HG03354 (cell line): Measurements from ENCODE around the gene GSTT4.
"Not testable (repeated sequence)": the region's sequence is repeated elsewhere in the genome, so short reads cannot be mapped to it uniquely, and the experiment has no call there.

Experiments
- ATAC-seq: cut with Tn5 transposase; IDR thresholded peaks from one replicate; pipeline ENCODE4 v1.9.1; 2021; ENCODE audit warnings: mild to moderate bottlenecking; ENCODE audit not compliant: unreplicated experiment, poor library complexity, severe bottlenecking

The GSTT4 gene

DNA sequence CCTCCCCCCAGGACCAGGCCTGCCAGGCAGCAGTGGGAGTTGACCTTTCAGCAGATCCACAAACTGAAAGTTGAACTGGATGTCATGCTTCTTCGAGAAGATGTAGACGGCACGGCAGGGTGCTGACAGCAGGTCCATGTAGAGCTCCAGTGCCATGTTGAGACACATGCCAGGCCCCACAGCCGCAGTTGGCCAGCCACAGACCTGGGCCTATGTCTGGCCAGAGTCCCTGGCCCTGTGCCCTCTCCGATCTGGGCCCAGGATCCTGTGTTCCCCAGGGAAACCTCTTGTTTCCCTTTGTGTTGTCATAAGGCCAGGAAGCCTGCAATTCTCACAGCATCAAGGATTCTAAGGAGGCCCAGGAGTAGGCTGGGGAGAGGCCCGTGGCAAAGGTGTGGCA, at the start of gene GSTT4:
Gene GSTT4, minus strand, starts transcription at position 253 of the 400 bp plus-strand sequence. Its CDS starts 97 bp downstream, at position 156.
- no peak for ATAC-seq

DNA sequence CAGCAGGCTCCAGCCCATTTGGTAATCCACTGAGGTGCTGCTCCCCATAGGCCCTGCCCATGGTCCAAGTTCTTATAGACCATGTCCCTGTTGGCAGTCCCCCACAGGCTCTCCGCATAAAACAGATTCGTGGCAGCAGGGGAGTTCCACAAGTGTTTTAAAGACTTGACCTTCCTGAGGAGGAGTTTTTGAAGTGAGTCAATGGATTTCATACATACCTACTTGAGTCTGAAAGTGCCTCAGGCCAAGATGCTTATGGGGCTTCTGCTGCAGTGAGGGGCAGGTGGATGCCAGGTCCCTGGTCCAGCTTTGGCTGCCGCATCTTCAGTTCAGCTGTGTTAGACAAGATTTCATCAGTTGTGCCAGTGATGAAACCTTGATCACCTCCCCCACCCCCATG, 49.1 kb upstream of the GSTT4 start:
- ATAC-seq = no peak

DNA sequence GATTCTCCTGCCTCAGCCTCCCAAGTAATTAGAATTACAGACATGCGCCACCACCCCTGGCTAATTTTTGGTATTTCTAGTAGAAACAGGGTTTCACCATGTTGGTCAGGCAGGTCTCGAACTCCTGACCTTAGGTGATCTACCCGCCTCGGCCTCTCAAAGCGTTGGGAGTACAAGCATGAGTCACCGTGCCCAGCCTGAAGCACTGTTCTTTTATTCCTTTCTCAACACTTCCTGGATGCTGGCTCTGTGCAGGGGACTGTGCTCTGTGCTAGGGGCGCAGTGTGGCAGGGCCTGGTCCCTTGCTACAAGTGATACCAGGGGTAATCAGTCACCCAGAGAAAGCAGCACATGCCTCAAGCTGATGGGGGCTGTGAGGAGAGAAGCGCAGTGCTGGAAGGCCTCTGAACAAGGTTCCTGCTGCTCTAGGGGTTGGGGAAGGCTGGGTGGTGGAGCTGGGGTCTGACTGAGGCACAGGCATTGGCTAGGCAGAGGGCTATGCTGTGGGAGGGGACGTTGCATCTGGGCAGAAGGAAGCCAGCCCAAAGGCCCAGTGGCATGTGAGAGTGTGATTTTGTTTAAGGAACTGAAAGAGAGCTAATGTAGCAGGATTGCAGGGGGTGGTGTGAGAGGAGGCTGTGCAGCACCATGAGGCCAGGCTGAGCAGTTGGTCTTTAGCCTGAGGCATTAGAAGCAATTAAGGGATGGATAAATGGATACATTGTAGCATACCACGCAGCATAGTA, 48.4 kb upstream of the GSTT4 start:
- ATAC-seq = no peak

DNA sequence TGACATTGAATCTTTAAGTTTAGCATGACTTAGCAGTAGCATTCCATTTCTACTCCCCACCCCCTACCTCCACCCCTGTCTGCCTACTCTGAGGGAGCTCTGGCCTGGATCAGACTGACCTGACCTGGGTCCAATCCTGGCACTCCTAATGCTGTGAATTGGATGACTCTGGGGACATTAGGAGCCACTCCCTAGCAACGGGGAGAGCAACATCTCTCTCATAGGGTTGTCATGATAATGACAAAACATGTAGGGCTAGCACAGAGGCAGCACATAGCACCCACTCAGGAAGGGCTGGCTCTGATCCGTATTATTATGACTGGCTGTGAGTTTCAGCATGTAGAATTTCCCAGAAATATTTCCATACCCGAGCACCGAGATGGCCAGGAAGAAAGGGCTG, 46.3 kb upstream of the GSTT4 start:
- ATAC-seq = no peak

DNA sequence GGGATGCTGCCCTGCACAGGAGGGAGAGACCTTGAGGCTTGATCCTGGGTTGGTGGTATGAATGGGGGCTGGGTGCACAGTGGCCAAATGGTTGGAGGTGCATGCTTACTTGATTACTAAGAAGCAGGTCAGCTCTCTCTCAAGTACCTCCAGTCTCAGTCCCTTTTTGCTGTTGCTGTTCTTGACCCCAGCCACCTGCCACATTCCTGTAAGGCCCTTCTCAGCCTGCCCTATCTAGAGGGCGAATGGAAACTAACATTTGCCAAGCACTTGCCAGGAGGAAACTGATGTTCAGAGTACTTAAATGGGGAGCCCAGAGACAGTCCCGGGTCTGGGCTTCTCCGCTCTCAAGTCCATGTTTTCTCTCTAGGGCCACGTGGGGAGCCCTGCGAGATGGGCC, 45.8 kb upstream of the GSTT4 start:
- ATAC-seq = no peak

DNA sequence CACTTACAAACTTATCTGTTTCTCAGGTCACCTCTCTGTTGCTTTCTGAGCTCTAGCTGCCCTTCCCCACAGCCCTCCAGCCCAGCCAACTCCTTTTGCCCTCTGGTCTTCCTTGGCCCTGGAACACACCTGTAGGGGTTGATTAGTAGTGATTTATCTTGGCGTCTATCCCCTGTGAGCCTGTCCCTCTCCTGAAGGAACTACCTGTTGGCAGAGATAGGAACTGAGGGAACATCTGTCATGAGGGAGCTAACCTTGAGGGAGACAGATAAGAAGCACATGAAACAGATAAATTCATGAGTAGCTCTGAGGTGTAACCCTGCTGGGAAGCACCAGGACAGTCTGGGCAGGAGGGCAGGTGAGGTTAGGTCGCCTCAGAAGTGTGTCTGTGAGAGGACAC, 44.7 kb upstream of the GSTT4 start:
- no peak for ATAC-seq

DNA sequence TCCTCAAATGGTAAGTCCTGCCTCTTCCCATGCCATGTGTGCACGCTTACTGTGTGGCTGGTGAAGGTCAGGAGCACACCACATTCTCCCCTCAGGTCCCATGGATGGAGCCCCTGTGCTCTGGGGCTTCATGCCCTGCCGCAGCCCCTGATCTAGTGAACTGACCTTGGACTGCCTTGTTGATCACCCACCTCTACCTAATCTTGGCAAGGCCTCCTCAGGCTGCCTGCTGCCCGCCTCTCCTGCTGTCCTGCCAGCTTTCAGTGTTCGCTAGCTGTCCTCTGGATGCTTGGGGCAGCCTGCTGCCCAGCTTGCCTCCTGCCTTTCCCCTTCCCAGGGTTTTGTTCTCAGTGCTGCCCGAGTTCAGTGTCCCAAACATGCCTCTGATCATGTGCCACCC, 44.0 kb upstream of the GSTT4 start:
- ATAC-seq = no peak

DNA sequence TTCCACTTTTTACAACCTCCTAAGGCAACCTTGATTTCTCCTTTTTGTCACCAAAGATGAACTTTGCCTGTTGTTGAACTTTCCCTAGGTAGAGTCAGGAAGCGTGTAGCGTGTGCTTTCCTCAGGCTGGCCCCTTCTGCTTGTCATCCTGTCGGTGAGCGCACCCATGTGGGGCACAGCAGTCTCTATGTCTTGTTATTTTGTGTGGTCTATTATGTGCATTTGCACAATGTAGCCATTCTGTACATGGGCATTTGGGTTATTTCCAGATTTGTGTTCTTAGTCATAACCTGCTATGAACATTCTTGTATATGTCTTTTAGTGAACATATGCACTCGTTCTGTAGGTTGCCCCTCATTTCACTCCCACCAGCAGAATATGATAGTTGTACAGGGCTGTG, 40.8 kb upstream of the GSTT4 start:
- no peak for ATAC-seq

DNA sequence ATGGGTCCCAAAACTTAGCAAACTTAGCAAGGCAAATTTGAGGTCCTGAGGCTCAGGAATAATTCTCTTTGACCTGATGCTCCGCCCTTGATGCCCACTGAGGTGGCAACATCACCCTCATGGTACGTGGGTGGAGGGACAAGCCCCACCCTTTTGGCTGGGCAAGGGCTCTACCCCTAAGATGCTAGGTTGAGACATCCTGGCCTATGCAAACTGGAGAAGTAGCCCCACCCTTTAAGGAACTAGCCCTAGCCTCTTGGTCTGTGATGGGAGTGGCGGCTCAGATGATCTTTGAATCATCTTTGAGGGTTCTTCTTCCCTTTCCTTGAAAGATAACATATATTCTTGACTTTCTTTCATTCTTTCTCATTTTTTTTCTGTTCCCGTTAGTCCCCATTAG, 38.7 kb upstream of the GSTT4 start:
- no peak for ATAC-seq

DNA sequence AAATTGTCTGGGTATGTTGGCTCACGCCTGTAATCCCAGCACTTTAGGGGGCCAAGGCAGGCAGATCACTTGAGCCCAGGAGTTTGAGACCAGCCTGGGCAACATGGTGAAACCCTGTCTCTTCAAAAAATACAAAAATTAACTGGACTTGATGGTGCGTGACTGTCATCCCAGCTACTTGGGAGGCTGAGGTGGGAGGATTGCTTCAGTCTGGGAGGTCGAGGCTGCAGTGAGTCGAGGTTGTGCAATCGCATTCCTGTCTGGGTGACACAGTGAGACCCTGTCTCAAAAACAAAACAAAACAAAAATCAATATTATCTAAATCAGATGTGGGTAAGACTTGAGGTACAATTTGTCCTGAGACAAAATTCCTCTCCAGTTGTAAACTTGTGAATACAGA, 38.2 kb upstream of the GSTT4 start:
- not testable (repeated sequence) for ATAC-seq

DNA sequence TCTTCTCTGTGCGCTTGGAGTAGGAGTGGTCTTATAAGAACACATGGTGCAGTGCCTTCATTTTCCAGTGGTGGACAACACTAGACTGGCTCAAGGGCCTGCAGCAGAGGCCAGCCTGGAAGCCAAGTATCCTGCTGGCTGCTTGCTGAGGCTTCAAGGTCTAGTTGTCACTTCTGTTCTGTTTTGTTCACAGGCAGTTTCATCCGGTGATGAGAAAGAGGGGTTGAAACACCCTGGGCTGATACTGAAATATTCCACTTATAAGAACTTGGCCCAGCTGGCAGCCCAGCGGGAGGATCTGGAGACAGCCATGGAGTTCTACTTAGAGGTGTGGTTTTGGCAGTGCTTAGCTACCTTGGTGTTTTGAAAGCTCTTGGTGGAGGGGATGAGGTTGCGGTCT, 35.7 kb upstream of the GSTT4 start:
- no peak for ATAC-seq

DNA sequence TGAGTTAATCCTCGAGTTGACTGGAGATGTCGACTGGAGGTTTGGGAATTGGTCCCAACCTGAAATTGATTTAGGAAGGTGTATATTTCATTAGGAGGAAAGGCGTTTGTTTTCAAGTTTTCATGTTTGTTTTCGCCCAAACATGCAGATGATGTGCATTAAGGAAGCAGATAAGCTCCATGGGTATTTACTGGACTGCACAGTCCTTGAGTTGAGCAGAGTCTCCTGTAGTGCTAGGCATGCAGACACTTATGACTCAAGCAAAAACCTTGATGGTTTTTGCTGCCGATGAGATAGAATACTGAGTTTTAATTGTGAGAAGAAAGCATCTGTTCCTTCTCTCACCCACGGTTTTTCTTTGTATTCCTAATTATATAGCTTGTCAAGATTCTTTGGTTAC, 33.8 kb upstream of the GSTT4 start:
- no peak for ATAC-seq

DNA sequence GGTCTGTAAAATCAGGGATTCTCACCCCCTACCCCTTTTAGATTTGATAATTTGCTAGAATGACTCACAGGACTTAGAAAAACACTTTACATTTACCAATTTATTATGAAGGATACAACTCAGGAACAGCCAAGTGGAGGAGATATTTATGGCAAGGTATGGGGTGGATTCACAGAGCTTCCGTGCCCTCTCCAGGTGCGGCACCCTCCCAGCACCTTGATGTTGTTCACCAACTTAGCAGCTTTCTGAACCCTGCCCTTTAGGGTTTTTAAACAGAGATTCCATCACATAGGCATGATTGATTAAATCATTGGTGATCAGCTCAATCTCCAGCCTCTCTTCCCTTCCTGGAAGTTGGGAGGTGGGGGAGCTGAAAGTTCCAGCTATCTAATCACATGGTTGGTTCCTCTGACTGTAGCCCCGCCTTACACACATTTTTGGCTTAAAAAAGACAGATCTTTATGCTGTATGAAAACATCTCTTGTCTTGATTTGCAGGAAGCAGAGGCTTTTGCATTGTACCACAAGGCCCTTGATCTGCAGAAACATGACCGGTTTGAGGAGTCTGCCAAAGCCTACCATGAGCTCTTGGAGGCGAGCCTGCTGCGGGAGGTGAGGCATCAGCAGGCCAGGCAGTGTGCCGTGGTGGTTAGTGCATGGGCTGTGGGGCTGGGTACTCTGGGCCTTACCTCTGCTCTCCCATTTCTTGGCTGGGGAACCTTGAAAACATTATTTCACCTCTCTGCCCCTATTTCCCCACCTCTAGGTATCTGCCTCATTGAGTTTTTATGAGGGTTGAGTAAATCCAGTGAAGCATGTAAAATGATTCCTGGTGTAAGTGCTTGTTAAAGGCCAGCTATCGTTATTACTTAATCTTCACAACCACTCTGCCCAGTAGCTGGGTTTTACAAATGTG, 32.9 kb upstream of the GSTT4 start:
- no peak for ATAC-seq

DNA sequence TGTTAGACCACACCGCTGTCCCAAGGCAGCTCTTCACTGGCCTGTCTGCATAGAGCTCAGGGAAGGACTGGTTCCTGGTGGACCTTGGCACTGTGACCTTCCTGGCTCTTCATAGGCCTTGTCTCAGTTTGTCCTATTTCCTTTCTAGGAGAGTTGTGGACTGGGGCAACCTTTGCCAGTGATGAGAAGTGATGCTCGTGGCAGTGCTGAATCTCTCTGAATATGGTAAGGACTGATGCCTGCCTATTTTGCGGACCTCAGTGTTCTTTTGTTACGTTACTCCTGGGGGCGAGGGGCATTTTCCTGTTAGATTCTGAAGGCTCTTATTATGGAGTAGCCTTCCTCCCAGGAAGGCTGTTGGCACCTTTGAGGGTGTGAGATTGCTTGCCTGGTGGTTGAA, 30.0 kb upstream of the GSTT4 start:
- ATAC-seq = no peak

DNA sequence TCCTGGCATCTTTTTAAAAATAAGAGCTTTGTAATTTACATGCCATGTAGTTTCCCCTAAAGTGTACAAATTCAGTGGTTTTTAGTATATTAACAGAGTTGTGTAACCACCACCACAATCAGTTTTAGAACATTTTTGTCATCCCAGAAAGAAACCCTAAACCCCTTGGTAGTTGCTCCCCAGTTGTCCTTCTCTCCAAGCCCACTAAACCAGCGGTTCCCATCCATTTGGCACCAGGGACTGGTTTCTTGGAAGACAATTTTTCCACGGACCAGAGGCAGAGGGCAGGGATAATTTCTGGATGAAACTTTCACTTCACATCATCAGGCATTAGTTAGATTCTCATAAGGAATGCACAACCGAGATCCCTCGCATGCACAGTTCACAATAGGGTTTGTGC, 28.5 kb upstream of the GSTT4 start:
- no peak for ATAC-seq

DNA sequence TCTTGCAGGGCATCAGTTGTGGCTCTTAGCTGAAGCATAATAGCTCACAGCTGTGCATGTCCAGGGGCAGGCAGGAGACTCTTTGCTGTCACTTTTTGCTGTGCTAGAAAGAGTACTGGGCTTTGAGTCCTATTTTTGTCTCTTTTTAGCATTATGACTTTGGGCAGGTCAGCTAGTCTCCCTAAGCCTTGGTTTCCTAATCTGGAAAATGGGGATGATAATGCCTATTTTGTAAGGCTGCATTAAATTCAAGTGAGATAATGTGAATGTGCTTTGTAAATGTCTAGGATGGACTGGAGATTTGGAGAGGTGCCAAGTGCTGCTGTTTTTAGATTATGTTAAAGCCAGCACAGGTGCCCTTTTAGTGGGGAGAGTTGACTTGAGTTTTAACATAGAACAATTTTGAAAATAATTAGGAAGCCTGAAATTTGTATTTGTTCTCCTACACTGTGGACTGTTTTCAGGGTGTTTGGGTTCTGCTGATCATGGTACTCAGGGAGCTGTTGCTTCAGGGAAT, 25.0 kb upstream of the GSTT4 start:
- ATAC-seq = no peak

DNA sequence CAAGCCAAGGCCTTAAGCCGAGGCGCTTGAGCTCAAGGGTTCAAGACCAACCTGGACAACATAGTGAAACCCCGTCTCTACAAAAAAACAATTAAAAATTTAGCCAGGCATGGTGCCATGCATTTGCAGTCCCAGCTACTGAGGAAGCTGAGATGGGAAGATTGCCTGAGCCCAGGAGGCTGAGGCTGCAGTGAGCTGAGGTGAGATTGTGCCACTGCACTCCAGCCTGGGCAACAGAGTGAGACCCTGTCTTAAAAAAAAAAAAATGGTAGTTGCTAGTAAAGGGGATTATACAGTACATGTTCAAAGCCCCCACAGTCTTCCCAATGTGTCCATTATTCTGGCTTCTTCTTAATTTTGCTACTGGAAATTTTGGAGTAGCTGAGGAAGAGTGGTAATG, 24.1 kb upstream of the GSTT4 start:
- ATAC-seq = no peak

DNA sequence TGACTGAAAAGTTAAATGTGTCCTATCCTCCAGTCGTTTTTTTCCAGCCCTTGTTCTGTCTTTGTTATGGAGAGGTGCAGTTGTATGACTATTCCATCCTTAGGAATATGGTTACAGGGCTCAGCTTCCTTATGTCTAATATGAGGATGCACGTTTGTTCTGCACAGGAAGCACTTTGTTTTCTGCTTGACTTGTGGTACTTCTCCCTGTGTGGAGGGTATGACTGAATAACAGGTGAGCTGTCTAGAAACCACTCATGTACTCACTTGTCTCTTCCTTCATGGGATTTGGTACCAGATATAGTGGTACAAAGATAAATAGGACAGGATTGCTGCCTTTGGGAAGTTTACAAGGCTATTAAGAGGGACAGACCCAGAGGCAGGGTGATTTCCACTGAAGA, 23.3 kb upstream of the GSTT4 start:
- ATAC-seq = no peak

DNA sequence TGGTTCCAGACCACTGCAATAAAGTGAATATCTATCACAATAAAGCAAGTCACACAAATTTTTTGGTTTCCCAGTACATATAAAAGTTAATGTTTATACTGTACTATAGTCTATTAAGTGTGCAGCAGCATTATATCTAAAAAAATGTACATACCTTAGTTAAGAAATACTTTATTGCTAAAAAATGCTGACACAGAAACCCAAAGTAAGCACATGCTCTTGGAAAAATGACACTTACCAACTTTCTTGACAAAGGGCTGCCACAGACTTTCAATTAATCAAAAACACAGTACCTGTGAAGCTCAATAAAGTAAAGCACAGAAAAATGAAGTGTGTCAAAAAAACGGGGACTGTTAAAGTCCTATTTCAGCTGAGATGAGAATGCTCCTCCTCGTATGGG, 22.7 kb upstream of the GSTT4 start:
- no peak for ATAC-seq

DNA sequence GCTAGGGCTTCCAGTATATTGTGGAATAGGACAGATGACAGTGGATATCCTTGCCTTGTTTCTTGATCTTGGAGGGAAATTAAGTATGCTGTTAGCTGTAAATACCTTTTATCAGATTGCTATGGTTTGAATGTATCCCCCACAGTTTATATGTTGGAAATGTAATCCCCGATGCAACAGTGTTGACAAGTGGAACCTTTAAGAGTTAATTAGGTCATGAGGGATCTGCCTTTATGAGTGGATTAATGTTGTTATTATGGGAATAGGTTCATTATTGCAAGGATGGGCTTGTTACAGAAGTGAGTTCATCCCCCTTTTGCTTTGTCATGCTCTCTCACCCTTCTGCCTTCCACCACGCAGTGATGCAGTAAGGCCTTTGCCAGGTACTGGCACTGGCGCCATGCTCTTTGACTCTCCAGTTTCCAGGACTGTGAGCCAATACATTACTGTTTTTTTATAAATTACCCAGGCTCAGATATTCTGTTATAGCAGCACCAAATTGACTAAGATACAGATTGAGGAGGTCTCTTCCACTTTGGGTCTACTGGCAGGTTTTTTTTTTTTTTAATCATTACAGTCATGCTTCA, 22.2 kb upstream of the GSTT4 start:
- ATAC-seq = no peak

DNA sequence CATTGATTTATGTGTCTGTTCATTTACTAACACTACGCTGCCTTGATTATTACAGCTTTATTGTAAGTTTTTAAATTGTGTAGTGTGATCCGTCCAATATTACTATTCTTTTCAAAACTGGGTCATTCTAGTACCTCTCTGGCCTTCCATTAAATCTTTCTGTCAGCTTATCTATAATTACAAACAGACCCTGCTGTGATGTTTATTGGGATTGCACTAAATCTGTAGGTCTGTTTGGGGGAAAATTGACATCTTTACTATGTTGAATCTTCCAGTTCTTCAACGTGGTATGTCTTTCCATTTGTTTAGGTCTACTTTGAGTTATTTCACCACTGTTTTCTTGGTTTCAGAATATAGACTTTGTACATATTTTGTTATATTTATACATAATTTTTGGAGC, 21.5 kb upstream of the GSTT4 start:
- ATAC-seq = no peak
